Large intestine (tissue), 3 donors: Measurements from ENCODE around the gene WASHC2A. TPM values are rescaled to one million over a fixed set of nuclear protein-coding genes. Genes with fewer than 3 reads are reported as not detected.
"Not testable (repeated sequence)": the region's sequence is repeated elsewhere in the genome, so short reads cannot be mapped to it uniquely, and the experiment has no call there.

ENCODE experiments used
- DNase-seq, 2 donors: peaks; one replicate each; pipeline versions ENCODE4 v3.0.0 to v3.0.0-alpha.2; 2013
- H3K27ac ChIP-seq: one replicate; pipeline ENCODE4 v1.5.1; 2013; ENCODE audit warnings: low read length
- H3K27me3 ChIP-seq: 2 replicates; pipeline ENCODE4 v1.6.1; 2013; ENCODE audit warnings: low read length; ENCODE audit not compliant: control insufficient read depth, insufficient read depth
- H3K36me3 ChIP-seq: 2 replicates; pipeline ENCODE4 v1.6.1; 2013; ENCODE audit warnings: low read length; ENCODE audit not compliant: control insufficient read depth, insufficient read depth
- H3K4me1 ChIP-seq: one replicate; pipeline ENCODE4 v1.6.1; 2013; ENCODE audit warnings: low read length; ENCODE audit not compliant: control insufficient read depth, insufficient read depth
- H3K4me3 ChIP-seq: one replicate; pipeline ENCODE4 v1.5.1; 2013; ENCODE audit warnings: low read length
- H3K9me3 ChIP-seq: one replicate; pipeline ENCODE4 v1.6.1; 2013; ENCODE audit warnings: mild to moderate bottlenecking, low read depth, low read length, moderate library complexity; ENCODE audit not compliant: control insufficient read depth
- WGBS: methylation state at CpG from one replicate; pipeline ENCODE4 v1.1.5; 2013; ENCODE audit warnings: low lambda C conversion rate; ENCODE audit not compliant: insufficient coverage; 5-methylcytosine and 5-hydroxymethylcytosine counted together
- polyA plus RNA-seq: library from polyadenylated mRNA; unstranded; fragments of 120-200 nt; gene quantifications from one replicate; pipeline ENCODE4 v1.2.1, GENCODE V29; 2013

WASHC2A gene
- polyA plus RNA-seq, 1 donor, result 59.4 TPM

GRCh38 chr10:50101139-50101582, 33.4 kb downstream of the WASHC2A start:
- not testable (repeated sequence) for H3K27ac ChIP-seq, H3K27me3 ChIP-seq, H3K9me3 ChIP-seq, H3K4me3 ChIP-seq, H3K4me1 ChIP-seq, DNase-seq
- peaks cover 12% of the 10 kb centered on the region for H3K36me3 ChIP-seq
- no CpG with 5 or more reads among the region's 9 CpGs for WGBS

- no CpG with 5 or more reads among the region's 3 CpGs for WGBS
Observed at GRCh38 chr10:50101747-50102146, 34.0 kb downstream of the WASHC2A start.

DNA sequence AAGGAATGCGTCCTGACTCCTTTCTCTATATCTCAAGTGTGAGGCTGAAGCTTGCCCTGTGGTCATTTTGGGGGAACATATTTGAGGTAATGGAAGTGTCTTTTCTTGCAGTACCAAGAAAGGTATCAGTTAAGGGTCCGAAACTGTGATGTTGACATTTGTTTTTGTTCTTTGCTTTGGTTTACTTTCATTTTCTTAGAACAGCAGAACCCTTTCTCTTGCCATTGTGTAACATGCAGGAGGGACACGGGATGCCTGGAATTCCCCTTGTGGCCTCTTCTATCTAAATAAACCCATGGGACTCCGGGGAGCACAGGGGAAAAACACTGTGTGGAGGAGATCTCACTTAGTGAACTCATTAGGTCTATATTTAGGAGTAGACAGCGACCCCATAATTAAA, 34.5 kb downstream of the WASHC2A start:
- not testable (repeated sequence) for H3K4me1 ChIP-seq, H3K27me3 ChIP-seq, H3K9me3 ChIP-seq, H3K4me3 ChIP-seq, H3K27ac ChIP-seq, DNase-seq
- WGBS, result no CpG with 5 or more reads among the region's 5 CpGs
- peaks cover 12% of the 10 kb centered on the region for H3K36me3 ChIP-seq

More at GRCh38 chr10:50101747-50102146, 34.0 kb downstream of the WASHC2A start:
- not testable (repeated sequence) for H3K4me1 ChIP-seq, H3K27me3 ChIP-seq, H3K4me3 ChIP-seq, H3K27ac ChIP-seq, H3K9me3 ChIP-seq, DNase-seq
- peaks cover 12% of the 10 kb centered on the region for H3K36me3 ChIP-seq

DNA sequence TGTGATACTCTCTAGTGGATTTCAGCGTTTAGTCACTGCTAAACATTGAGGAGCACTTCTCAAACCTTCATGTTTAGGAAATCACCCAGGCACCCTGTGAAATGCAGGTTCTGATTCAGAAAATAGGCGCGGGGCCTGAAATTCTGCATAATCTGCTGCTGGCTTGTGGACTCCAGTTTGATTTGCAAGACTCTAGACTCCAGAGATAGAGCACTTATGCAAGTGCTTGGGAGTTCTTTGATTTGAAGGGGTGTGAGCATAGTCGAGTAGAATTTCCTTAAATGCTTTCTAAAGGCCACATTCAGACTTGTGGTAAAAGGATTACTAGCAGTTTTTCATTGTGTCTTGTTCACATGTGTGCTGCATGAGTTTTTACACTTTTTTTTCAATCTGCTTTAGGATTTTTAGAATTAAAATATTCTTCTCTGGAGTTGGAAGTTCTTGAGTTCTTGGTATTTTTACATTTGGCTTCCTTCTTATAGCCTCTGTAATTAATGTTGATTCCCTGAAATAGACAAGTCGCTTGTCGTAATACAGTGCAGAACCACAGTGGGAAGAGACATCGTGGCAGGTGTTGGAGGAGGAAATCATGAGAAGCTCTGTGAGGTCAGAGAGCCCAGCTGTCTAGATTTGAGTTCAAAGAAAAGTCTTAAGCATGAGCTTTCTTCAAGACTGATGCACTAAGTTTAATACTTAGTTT, 41.4 kb downstream of the WASHC2A start:
- no CpG with 5 or more reads among the region's 7 CpGs for WGBS
- not testable (repeated sequence) for DNase-seq, H3K4me3 ChIP-seq, H3K27ac ChIP-seq, H3K9me3 ChIP-seq, H3K4me1 ChIP-seq, H3K27me3 ChIP-seq, H3K36me3 ChIP-seq

DNA sequence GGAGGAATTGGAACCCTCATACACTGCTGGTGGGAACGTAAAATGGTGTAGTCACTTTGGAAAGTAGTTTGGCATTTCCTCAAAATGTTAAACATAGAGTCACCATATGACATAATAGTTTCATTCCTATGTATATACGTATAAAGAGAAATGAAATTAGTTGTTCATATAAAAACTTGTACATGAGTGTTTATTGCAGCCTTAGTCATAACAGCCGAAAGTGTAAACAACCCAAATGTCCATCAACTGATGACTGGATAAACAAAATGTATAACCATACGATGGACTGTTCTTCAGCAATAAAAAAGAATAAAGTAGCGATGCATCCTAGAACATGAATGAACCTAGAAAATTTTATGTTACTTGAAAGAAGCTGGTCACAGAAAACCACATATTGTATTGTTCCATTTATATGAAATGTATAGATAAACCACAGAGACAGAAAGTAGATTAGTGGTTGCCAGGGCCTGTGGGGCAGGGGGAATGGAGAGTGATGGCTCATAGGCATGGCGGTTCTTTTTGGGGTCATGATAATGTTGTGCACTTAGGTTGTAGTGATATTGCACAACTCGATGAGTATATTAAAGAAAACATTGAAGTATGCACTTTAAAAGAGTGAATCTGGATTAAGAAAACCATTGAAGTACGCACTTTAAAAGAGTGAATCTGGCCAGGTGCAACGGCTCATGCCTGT, 44.8 kb downstream of the WASHC2A start:
- H3K4me1 ChIP-seq, H3K9me3 ChIP-seq, H3K27ac ChIP-seq, H3K4me3 ChIP-seq, H3K36me3 ChIP-seq, DNase-seq, H3K27me3 ChIP-seq: not testable (repeated sequence)
- no CpG with 5 or more reads among the region's 9 CpGs for WGBS

- not testable (repeated sequence) for DNase-seq, H3K27me3 ChIP-seq, H3K27ac ChIP-seq, H3K9me3 ChIP-seq, H3K36me3 ChIP-seq, H3K4me3 ChIP-seq, H3K4me1 ChIP-seq
- no CpG with 5 or more reads among the region's 2 CpGs for WGBS
Observed at GRCh38 chr10:50126765-50127164, 59.0 kb downstream of the WASHC2A start.

DNA sequence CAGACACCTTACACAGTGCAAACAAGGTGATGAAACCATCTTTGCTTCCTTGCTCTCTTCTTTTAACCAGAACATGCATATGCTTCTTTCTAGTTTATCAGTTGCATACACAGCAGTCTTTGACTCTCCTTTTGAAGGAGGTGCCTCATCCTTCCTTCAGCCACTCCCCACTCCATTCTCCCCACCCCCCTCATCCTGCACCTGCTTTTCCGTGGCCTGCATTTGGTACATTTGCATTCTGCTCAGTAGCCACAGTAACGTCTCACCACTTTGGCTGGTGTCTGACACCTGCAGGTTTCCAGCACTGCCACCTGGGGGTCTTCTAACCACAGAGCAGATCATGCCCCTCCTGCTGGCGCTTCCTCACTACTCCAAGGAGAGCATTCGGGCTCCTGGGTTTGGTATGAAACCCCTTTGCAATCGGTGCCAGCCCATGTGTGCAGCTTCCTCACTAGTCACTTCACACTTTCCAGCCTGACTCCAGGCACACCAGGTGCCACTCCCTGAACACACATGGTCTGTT, 60.1 kb downstream of the WASHC2A start:
- H3K9me3 ChIP-seq, H3K27ac ChIP-seq, H3K4me1 ChIP-seq, H3K27me3 ChIP-seq, H3K4me3 ChIP-seq, DNase-seq: not testable (repeated sequence)
- peaks cover 13% of the 10 kb centered on the region for H3K36me3 ChIP-seq
- WGBS, result no CpG with 5 or more reads among the region's 5 CpGs

- H3K9me3 ChIP-seq, DNase-seq, H3K27ac ChIP-seq, H3K4me1 ChIP-seq, H3K4me3 ChIP-seq, H3K27me3 ChIP-seq: not testable (repeated sequence)
- 92% methylated on average over 2 of the region's 8 CpGs for WGBS
- peaks cover 14% of the 10 kb centered on the region for H3K36me3 ChIP-seq
Observed at GRCh38 chr10:50131245-50131965, 63.7 kb downstream of the WASHC2A start.

DNA sequence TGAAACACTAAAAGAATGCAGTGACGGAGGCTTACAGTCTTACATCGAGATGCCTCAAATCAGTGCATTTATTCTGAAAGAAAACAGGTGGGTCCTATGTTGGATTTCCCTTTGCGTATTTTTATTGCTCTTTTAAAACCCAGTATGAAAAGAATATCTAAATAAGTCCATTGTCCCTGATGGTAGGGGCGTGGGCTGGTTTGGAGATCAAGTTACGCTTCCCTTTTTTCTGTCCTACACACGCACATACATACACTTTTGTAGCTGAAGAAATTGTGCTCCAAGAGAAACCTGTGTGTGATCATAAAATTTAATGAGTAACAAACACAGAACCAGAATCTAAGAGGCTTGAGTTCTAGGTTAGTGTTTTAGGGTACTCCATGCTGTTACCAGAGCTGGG, 64.6 kb downstream of the WASHC2A start:
- not testable (repeated sequence) for H3K27me3 ChIP-seq, H3K9me3 ChIP-seq, DNase-seq, H3K27ac ChIP-seq, H3K4me1 ChIP-seq, H3K4me3 ChIP-seq
- peaks cover 14% of the 10 kb centered on the region for H3K36me3 ChIP-seq
- 92% methylated on average over 2 of the region's 6 CpGs for WGBS

GRCh38 chr10:50132841-50133240, 65.1 kb downstream of the WASHC2A start:
- H3K36me3 ChIP-seq, result peaks cover 14% of the 10 kb centered on the region
- not testable (repeated sequence) for H3K9me3 ChIP-seq, H3K27me3 ChIP-seq, H3K4me1 ChIP-seq, H3K4me3 ChIP-seq, H3K27ac ChIP-seq, DNase-seq
- WGBS, result no CpG with 5 or more reads among the region's 3 CpGs
